Activated CD8-positive, alpha-beta T cell treated with anti-CD3 and anti-CD28 coated beads for 36 hours (primary cell): Measurements from ENCODE around the gene PTK7. TPM values are rescaled to one million over a fixed set of nuclear protein-coding genes. Genes with fewer than 3 reads are reported as not detected.

Source experiments
- ATAC-seq: fragments of 200-7000 bp; cut with Tn5 transposase; one replicate; pipeline ENCODE4 v1.10.0; 2021; ENCODE audit warnings: mild to moderate bottlenecking, moderate library complexity
- CTCF ChIA-PET: fragments of 350-600 bp; sonication (Branson Sonifier 250); formaldehyde crosslinking; loops from one replicate; lab custom pipeline; 2021; ENCODE audit warnings: antibody characterized with exemption; lab: Charles Lee
- POLR2A ChIA-PET: fragments of 350-600 bp; sonication (Branson Sonifier 250); formaldehyde crosslinking; loops from one replicate; lab custom pipeline; 2021; ENCODE audit warnings: antibody characterized with exemption; lab: Charles Lee
- DNase-seq: peaks from one replicate; pipeline ENCODE4 v3.0.0-alpha.2; 2020
- H3K27ac Mint-ChIP-seq: one replicate; pipeline ENCODE4 v1.8.0; 2021; ENCODE audit warnings: mild to moderate bottlenecking, mixed read lengths
- H3K27me3 Mint-ChIP-seq: one replicate; pipeline ENCODE4 v1.8.0; 2021; ENCODE audit warnings: mixed read lengths
- H3K36me3 Mint-ChIP-seq: one replicate; pipeline ENCODE4 v1.8.0; 2021; ENCODE audit warnings: low read depth, mixed read lengths
- H3K4me1 Mint-ChIP-seq: one replicate; pipeline ENCODE4 v1.8.0; 2021; ENCODE audit warnings: low read depth, mixed read lengths
- H3K4me3 Mint-ChIP-seq: one replicate; pipeline ENCODE4 v1.8.0; 2021; ENCODE audit warnings: mild to moderate bottlenecking, moderate library complexity, mixed read lengths
- H3K9me3 Mint-ChIP-seq: one replicate; pipeline ENCODE4 v1.8.0; 2021; ENCODE audit warnings: mixed read lengths
- intact Hi-C: fragments of 100-400 bp; cut with micrococcal nuclease; formaldehyde crosslinking; loops from one replicate; pipeline ENCODE4 v1.10.0; 2022
- total RNA-seq, 2 experiments: library from RNA; stranded (reverse); gene quantifications; one replicate each; pipeline ENCODE4 v1.2.3, GENCODE V29; 2021
- TF ChIP-seq, protein P1 (sequence below): fragments of 200-600 bp; IDR thresholded peaks from one replicate; pipeline ENCODE4 v1.8.0; 2022; ENCODE audit warnings: antibody characterized with exemption, mild to moderate bottlenecking

The PTK7 gene
- total RNA-seq, 2 experiments from 2014 or later = 3.8 to 4.1 TPM

DNA sequence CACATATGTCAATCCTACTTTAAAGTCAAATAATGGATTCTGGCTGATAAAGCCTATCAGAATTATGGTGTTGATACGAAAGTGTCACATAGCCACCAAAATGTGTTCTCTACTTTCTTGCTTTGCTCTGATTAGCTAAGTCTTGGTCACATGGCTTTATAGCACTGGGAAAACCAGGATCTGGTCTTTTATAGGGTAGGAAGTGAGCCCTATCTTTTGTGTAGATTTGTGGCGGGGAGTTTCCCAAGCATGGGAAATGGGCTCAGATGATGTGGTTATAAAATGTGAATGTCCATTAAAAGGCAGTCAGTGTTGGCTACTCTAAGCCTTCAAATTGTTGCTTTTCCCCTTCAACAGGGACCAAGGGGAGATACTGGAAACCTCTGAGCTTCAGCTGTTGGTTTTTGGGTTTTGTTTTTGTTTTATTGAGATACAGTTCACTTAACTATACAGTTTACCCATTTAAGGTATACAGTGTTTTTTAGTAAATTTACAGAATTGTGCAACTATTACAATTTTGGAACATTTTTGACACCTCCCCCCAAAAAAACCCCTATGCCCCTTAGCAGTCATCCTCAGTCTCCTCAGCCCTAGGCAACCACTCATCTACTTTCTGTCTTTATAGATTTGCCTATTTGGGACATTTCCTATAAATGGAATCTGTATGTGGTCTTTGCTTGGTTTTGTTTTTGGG lies 42.5 kb upstream of the PTK7 start:
- CTCF ChIA-PET = interaction anchor here (0.8 kb wide), 1 partner anchor 23 kb away, joined by 3 read pairs; no protein-coding TSS in a partner anchor
- Mint-ChIP-seq H3K36me3 (peaks cover 35% of the 10 kb centered on the region), H3K27me3 (no peaks in the 10 kb centered on the region), H3K9me3 (no peaks in the 10 kb centered on the region), H3K27ac (peak overlapping the region; percentile 49), H3K4me1 (peaks cover 4% of the 10 kb centered on the region), H3K4me3 (no peak overlapping the region)
- intact Hi-C loops = no loop called here
- TF ChIP-seq, protein P1, sequence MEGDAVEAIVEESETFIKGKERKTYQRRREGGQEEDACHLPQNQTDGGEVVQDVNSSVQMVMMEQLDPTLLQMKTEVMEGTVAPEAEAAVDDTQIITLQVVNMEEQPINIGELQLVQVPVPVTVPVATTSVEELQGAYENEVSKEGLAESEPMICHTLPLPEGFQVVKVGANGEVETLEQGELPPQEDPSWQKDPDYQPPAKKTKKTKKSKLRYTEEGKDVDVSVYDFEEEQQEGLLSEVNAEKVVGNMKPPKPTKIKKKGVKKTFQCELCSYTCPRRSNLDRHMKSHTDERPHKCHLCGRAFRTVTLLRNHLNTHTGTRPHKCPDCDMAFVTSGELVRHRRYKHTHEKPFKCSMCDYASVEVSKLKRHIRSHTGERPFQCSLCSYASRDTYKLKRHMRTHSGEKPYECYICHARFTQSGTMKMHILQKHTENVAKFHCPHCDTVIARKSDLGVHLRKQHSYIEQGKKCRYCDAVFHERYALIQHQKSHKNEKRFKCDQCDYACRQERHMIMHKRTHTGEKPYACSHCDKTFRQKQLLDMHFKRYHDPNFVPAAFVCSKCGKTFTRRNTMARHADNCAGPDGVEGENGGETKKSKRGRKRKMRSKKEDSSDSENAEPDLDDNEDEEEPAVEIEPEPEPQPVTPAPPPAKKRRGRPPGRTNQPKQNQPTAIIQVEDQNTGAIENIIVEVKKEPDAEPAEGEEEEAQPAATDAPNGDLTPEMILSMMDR = no peak
- POLR2A ChIA-PET = interaction anchor here (2.2 kb wide), 1 partner anchor 12 kb away, joined by 8 read pairs; the partner anchor contains the start of gene RRP36
- no peak for DNase-seq
- ATAC-seq = no peak

DNA sequence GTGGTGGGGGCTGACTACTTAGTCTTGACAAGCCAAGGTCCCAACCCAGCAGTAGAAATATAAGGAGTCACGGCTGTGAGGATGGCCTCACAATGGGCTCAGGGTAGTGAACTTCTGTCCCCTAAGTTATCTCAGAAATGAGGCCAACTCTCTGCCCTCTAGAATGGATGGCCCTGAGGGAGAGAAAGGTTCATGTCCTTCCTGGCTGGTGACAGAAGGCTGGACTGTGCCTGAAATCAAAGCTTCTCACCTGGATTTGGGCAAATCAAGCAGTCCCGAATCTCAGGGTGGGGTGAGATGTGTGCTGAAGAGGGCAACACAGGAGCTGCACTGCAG lies 42.0 kb upstream of the PTK7 start:
- Mint-ChIP-seq H3K4me3 (no peak overlapping the region), H3K36me3 (peaks cover 32% of the 10 kb centered on the region), H3K4me1 (peaks cover 4% of the 10 kb centered on the region), H3K27ac (peak overlapping the region; percentile 49), H3K27me3 (no peaks in the 10 kb centered on the region), H3K9me3 (no peaks in the 10 kb centered on the region)
- ChIA-PET POLR2A (no interaction called here), CTCF (interaction anchor here (1.6 kb wide), 1 partner anchor 11 kb away, joined by 3 read pairs; no protein-coding TSS in a partner anchor)
- no peak for ATAC-seq
- TF ChIP-seq, protein P1 = no peak
- no peak for DNase-seq
- intact Hi-C loops = no loop called here

DNA sequence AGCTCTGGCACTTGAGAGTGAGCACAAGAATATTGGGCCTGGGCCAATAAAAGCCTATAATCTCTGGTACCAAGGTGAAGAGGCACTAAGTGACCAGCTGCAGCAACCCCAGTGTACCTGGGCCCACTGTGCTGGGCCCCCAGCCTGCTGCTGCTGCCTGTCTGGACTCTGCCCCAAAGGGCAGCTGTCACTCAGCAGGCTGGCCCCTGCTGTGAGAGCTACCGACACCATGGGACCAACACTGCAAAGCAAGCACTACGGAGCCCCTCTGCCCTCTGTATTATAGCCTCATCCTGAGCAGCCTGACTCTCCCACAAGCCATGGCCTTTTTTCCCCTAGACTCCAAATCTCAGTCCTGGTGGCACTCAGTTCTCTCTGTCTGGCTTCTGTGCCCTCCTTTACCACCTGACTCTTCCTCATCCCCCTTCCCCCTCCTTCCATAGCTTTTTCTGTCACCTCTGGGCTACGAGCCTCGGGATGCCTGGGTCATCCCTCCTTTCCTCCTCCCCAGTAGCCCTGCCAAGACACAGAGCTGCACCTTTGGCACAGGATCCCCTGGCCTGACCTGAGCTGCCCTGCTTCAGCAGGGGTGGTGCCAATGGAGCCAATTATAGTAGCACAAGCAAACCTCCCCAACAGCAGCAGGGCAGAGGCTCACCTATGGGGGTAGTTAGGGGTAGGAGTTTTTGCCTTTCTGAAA lies 40.5 kb upstream of the PTK7 start:
- no peak overlapping the region for H3K27ac Mint-ChIP-seq
- H3K4me1 Mint-ChIP-seq = peaks cover 4% of the 10 kb centered on the region
- intact Hi-C loops = no loop called here
- POLR2A ChIA-PET = interaction anchor here (0.6 kb wide), 2 partner anchors 19 to 393 kb away, joined by 3 to 4 read pairs; no protein-coding TSS in a partner anchor
- no peaks in the 10 kb centered on the region for H3K27me3 Mint-ChIP-seq
- ATAC-seq = no peak
- no peaks in the 10 kb centered on the region for H3K9me3 Mint-ChIP-seq
- CTCF ChIA-PET = interaction anchor here (1.0 to 1.6 kb wide), 4 partner anchors 12 to 108 kb away, joined by 3 to 4 read pairs (median 3); no protein-coding TSS in a partner anchor
- peaks cover 30% of the 10 kb centered on the region for H3K36me3 Mint-ChIP-seq
- DNase-seq = no peak
- TF ChIP-seq, protein P1 = no peak
- no peak overlapping the region for H3K4me3 Mint-ChIP-seq

DNA sequence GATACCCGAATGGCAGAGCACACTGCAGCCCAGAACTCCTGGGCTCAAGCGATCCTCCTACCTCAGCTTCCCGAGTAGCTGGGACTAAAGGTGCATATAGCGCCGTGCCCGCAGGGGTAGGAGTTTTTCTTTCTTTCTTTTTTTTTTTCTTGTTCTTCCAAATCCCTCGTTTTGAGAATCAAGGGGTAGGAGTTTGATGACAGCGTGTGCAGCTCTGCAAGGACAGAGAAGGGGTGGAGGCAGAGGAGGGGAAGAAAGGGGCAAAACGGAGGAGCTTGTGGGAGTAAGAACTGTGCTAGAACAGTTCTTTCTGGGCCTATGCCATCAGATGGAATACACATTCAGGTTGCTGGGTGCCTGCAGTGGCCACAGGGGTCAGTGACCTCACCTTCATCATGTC lies 39.4 kb upstream of the PTK7 start:
- CTCF ChIA-PET = interaction anchor here (1.0 kb wide), 1 partner anchor 107 kb away, joined by 4 read pairs; no protein-coding TSS in a partner anchor
- H3K9me3 Mint-ChIP-seq = no peaks in the 10 kb centered on the region
- peaks cover 4% of the 10 kb centered on the region for H3K4me1 Mint-ChIP-seq
- intact Hi-C loops = no loop called here
- ATAC-seq (no peak), DNase-seq (no peak)
- no peaks in the 10 kb centered on the region for H3K27me3 Mint-ChIP-seq
- no peak overlapping the region for H3K27ac Mint-ChIP-seq
- H3K4me3 Mint-ChIP-seq = no peak overlapping the region
- POLR2A ChIA-PET = no interaction called here
- peaks cover 24% of the 10 kb centered on the region for H3K36me3 Mint-ChIP-seq
- TF ChIP-seq, protein P1 = no peak

DNA sequence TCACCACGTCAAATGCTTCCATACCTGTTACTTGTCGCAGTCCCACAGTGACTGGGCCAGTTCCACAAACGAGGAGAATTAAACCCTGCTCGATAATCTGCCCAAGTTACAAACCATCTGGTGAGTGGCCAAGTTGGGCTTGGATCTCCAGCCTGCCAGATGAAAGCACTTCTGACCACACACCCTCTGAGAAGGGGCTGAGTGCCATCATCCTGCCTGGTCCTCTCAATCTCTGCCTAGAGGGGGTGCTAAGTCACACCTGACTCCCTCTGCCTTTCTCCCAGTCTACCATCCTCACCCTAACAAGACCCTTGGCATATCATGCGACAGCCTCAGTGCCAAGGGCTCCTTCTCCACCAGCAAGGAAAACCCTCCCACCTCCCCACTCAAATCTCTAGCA lies 38.9 kb upstream of the PTK7 start:
- Mint-ChIP-seq H3K36me3 (peaks cover 22% of the 10 kb centered on the region), H3K9me3 (no peaks in the 10 kb centered on the region), H3K27ac (no peak overlapping the region), H3K4me3 (no peak overlapping the region), H3K4me1 (peaks cover 4% of the 10 kb centered on the region), H3K27me3 (no peaks in the 10 kb centered on the region)
- intact Hi-C loops = no loop called here
- ChIA-PET POLR2A (no interaction called here), CTCF (no interaction called here)
- ATAC-seq (no peak), DNase-seq (no peak)
- TF ChIP-seq, protein P1 = no peak
